Tibial nerve (tissue), 4 donors: ENCODE results near the gene TBC1D22A.

Experiments used
- EP300 ChIP-seq, 2 donors: sonication (generic); formaldehyde crosslinking; IDR thresholded peaks; one replicate each; pipeline ENCODE4 v1.6.1; 2017; ENCODE audit warnings: antibody characterized with exemption in 2 of 2, mild to moderate bottlenecking in 1 of 2
- POLR2A ChIP-seq, 2 donors: fragments of 450-650 bp; IDR thresholded peaks; one replicate each; pipeline ENCODE4 v1.6.1; 2017; ENCODE audit warnings: antibody characterized with exemption in 2 of 2, mild to moderate bottlenecking in 2 of 2, moderate library complexity in 2 of 2
- TF ChIP-seq, protein P1 (sequence below), 5 experiments: fragments of 200-600 bp in 3 of 5; fragments of 450-650 bp in 2 of 5; sonication (generic) in 3 of 5; IDR thresholded peaks; one replicate each; pipeline ENCODE4 v1.5.1; 2016 to 2019; ENCODE audit warnings: antibody characterized with exemption in 5 of 5, mild to moderate bottlenecking in 3 of 5, moderate library complexity in 2 of 5

DNA sequence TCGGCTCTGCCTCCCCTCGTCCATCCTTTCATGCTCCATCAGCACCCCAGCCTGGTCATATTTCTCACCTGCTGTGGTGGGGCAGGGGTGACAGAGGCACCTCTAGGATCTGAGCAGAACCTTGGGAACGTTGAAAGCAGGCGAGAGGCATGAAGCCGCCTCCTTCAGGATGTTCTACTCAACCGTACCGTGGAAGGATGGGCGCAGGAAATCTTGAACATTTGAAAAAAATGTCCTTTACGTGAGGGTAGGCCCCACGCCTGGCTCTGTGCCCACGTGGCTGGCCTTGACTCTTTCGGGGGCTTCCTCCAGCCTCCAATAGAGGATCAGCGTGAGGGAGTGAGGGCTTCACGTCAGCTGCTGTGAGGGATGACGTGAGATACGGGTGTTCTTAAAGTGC, 90.7 kb downstream of the TBC1D22A start:
- TF ChIP-seq, protein P1, sequence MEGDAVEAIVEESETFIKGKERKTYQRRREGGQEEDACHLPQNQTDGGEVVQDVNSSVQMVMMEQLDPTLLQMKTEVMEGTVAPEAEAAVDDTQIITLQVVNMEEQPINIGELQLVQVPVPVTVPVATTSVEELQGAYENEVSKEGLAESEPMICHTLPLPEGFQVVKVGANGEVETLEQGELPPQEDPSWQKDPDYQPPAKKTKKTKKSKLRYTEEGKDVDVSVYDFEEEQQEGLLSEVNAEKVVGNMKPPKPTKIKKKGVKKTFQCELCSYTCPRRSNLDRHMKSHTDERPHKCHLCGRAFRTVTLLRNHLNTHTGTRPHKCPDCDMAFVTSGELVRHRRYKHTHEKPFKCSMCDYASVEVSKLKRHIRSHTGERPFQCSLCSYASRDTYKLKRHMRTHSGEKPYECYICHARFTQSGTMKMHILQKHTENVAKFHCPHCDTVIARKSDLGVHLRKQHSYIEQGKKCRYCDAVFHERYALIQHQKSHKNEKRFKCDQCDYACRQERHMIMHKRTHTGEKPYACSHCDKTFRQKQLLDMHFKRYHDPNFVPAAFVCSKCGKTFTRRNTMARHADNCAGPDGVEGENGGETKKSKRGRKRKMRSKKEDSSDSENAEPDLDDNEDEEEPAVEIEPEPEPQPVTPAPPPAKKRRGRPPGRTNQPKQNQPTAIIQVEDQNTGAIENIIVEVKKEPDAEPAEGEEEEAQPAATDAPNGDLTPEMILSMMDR (IDR thresholded peaks at IDR 0.05): no peak
- TF ChIP-seq EP300 (IDR thresholded peaks at IDR 0.05): no peak
- no peak for TF ChIP-seq POLR2A (IDR thresholded peaks at IDR 0.05)
